LNCAP (cell line): Measurements from ENCODE around the gene TMTC4.

Experiments
- CTCF ChIP-seq: fragments of 450-650 bp; IDR thresholded peaks from 2 replicates; pipeline ENCODE4 v1.5.1; 2017; ENCODE audit warnings: mild to moderate bottlenecking

Gene TMTC4

GRCh38 chr13:100564444-100565223 lies 110.0 kb downstream of the TMTC4 start:
- no peak for TF ChIP-seq CTCF

- no peak for TF ChIP-seq CTCF
These were observed 110.8 kb downstream of the TMTC4 start for GRCh38 chr13:100563779-100564178.

GRCh38 chr13:100561599-100562204 lies 112.9 kb downstream of the TMTC4 start:
- no peak for TF ChIP-seq CTCF

- no peak for TF ChIP-seq CTCF
These were observed 113.5 kb downstream of the TMTC4 start for GRCh38 chr13:100561158-100561499.

GRCh38 chr13:100560498-100561157 lies 114.0 kb downstream of the TMTC4 start:
- TF ChIP-seq CTCF: no peak

GRCh38 chr13:100559886-100560285 lies 114.7 kb downstream of the TMTC4 start:
- TF ChIP-seq CTCF: no peak
